PC-9 (cell line): Measurements from ENCODE around the gene EDA. TPM values are rescaled to one million over a fixed set of nuclear protein-coding genes. Genes with fewer than 3 reads are reported as not detected.

ENCODE experiments used
- BruUV-seq: library from RNA; stranded (reverse); fragments of 400-500 nt; replicated peaks from 2 replicates; lab custom pipeline; 2021; lab: Mats Ljungman, UMichigan
- CTCF ChIA-PET: fragments of 300-600 bp; sonication (Branson Sonifier 250); formaldehyde crosslinking; loops from one replicate; lab custom pipeline; 2022; ENCODE audit warnings: antibody characterized with exemption; lab: Charles Lee
- POLR2A ChIA-PET: fragments of 300-600 bp; sonication (Branson Sonifier 250); formaldehyde crosslinking; loops from one replicate; lab custom pipeline; 2022; ENCODE audit warnings: antibody characterized with exemption; ENCODE audit not compliant: unreplicated experiment; lab: Charles Lee
- DNase-seq, 2 experiments: peaks; one replicate each; pipeline versions ENCODE4 v3.0.0 to v3.0.0-alpha.2; 2015 to 2022; ENCODE audit warnings: mixed read lengths in 1 of 2
- H2AFZ ChIP-seq: fragments of 200-600 bp; sonication (generic); 2 replicates; pipeline ENCODE4 v1.8.1; 2017; ENCODE audit warnings: antibody characterized with exemption
- H3F3A ChIP-seq: fragments of 200-600 bp; sonication (generic); 2 replicates; pipeline ENCODE4 v1.8.1; 2017; ENCODE audit warnings: antibody characterized with exemption, mild to moderate bottlenecking, low read depth; ENCODE audit not compliant: insufficient read depth
- H3K27ac ChIP-seq: fragments of 200-600 bp; sonication (generic); 2 replicates; pipeline ENCODE4 v1.6.1; 2016; ENCODE audit warnings: mixed run types
- H3K27me3 ChIP-seq: fragments of 200-600 bp; sonication (generic); 2 replicates; pipeline ENCODE4 v1.6.1; 2016; ENCODE audit warnings: low read depth, mixed run types; ENCODE audit not compliant: insufficient read depth
- H3K36me3 ChIP-seq: fragments of 200-600 bp; sonication (generic); 2 replicates; pipeline ENCODE4 v1.6.1; 2016; ENCODE audit warnings: low read depth, mixed run types
- H3K4me1 ChIP-seq: fragments of 200-600 bp; sonication (generic); replicated peaks from 2 replicates; pipeline ENCODE4 v1.6.1; 2016; ENCODE audit warnings: mixed run types; ENCODE audit not compliant: insufficient read depth
- H3K4me2 ChIP-seq: fragments of 200-600 bp; sonication (generic); 2 replicates; pipeline ENCODE4 v1.6.1; 2017; ENCODE audit warnings: mixed run types
- H3K4me3 ChIP-seq: fragments of 200-600 bp; sonication (generic); 2 replicates; pipeline ENCODE4 v1.6.1; 2016; ENCODE audit warnings: mixed run types
- H3K79me2 ChIP-seq: fragments of 200-600 bp; sonication (generic); 2 replicates; pipeline ENCODE4 v1.6.1; 2017; ENCODE audit warnings: low read depth, mixed run types
- H3K9me2 ChIP-seq: fragments of 200-600 bp; sonication (generic); 2 replicates; pipeline ENCODE4 v1.8.1; 2017; ENCODE audit warnings: mild to moderate bottlenecking; ENCODE audit not compliant: insufficient read depth
- H3K9me3 ChIP-seq: fragments of 200-600 bp; sonication (generic); 2 replicates; pipeline ENCODE4 v1.8.1; 2016; ENCODE audit warnings: low read depth; ENCODE audit not compliant: insufficient read depth
- H4K20me1 ChIP-seq: fragments of 200-600 bp; sonication (generic); 2 replicates; pipeline ENCODE4 v1.8.1; 2017; ENCODE audit not compliant: insufficient read depth
- EZH2 ChIP-seq: fragments of 200-600 bp; sonication (generic); IDR thresholded peaks from 2 replicates; pipeline ENCODE4 v1.8.0; 2017; ENCODE audit warnings: antibody characterized with exemption, low read depth
- intact Hi-C: fragments of 100-400 bp; cut with micrococcal nuclease; formaldehyde crosslinking; loops from one replicate; pipeline ENCODE4 v1.10.0; 2022; ENCODE audit not compliant: unreplicated experiment
- total RNA-seq: library from RNA; stranded (reverse); gene quantifications from 2 replicates; pipeline ENCODE4 v1.2.3, GENCODE V29; 2021
- TF ChIP-seq, protein P1 (sequence below): fragments of 200-600 bp; sonication (generic); conservative IDR thresholded peaks from 2 replicates; pipeline ENCODE4 v1.6.1; 2017; ENCODE audit warnings: mixed run types, antibody characterized with exemption, mild to moderate bottlenecking, moderate library complexity

EDA gene
- total RNA-seq, 1 experiment from 2014 or later, result not detected

DNA sequence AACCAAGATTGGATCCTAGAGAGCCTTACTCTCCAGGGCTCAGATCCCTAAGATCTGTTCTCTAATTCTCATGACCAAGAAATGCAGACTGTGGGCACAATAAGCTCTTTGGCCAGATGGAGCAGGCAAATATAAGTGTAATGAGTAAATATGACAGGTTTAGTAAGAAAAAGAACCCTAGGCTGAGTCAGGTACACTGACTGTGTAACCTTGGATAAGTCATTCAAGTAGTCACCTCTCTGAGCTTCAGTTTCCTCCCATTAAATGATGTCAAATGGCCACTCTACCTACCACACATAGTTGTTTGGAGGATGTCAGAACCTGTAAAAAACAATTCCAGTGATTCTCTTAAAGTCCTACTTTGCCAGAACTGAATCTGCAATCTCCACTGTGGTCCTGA lies 8.3 kb upstream of the EDA start:
- no peak for TF ChIP-seq EZH2
- TF ChIP-seq, protein P1, sequence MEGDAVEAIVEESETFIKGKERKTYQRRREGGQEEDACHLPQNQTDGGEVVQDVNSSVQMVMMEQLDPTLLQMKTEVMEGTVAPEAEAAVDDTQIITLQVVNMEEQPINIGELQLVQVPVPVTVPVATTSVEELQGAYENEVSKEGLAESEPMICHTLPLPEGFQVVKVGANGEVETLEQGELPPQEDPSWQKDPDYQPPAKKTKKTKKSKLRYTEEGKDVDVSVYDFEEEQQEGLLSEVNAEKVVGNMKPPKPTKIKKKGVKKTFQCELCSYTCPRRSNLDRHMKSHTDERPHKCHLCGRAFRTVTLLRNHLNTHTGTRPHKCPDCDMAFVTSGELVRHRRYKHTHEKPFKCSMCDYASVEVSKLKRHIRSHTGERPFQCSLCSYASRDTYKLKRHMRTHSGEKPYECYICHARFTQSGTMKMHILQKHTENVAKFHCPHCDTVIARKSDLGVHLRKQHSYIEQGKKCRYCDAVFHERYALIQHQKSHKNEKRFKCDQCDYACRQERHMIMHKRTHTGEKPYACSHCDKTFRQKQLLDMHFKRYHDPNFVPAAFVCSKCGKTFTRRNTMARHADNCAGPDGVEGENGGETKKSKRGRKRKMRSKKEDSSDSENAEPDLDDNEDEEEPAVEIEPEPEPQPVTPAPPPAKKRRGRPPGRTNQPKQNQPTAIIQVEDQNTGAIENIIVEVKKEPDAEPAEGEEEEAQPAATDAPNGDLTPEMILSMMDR, result no peak
- H3K4me2 ChIP-seq, result no peak overlapping the region
- no peak overlapping the region for H3K4me3 ChIP-seq
- ChIA-PET CTCF (no interaction called here), POLR2A (no interaction called here)
- no peak for DNase-seq
- no peaks in the 10 kb centered on the region for H3K27me3 ChIP-seq
- no peaks in the 10 kb centered on the region for H3K79me2 ChIP-seq
- H2AFZ ChIP-seq, result no peak overlapping the region
- H3K9me3 ChIP-seq, result no peaks in the 10 kb centered on the region
- H3K4me1 ChIP-seq, result no peaks in the 10 kb centered on the region
- no peak overlapping the region for H3K27ac ChIP-seq
- no TSS peak for BruUV-seq
- no peaks in the 10 kb centered on the region for H3F3A ChIP-seq
- H3K9me2 ChIP-seq, result no peaks in the 10 kb centered on the region
- H3K36me3 ChIP-seq, result no peaks in the 10 kb centered on the region
- intact Hi-C loops, result no loop called here
- H4K20me1 ChIP-seq, result no peaks in the 10 kb centered on the region

DNA sequence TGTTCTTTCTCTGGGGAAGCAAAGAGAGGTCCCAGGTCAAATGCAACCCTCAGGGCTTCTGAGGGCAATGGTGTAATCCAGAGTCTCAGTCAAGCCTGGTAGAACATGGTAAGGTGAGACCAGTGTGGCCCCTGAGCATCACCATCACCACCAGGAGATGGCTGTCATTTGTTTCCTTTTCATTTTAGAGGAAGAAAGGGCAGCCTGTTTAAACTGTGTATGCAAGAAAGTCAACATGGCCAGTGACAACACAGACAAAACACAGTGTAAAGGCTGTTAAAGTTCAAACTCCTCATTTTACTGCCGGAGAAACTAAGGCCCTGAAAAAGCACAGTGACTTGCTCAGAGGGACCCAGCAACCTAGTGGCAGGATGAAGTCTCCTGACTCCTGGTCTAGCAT lies 2.0 kb upstream of the EDA start:
- no peaks in the 10 kb centered on the region for H3K9me3 ChIP-seq
- H3K4me1 ChIP-seq, result no peaks in the 10 kb centered on the region
- intact Hi-C loops, result no loop called here
- H3K36me3 ChIP-seq, result no peaks in the 10 kb centered on the region
- H2AFZ ChIP-seq, result no peak overlapping the region
- no peaks in the 10 kb centered on the region for H3K9me2 ChIP-seq
- no peaks in the 10 kb centered on the region for H3F3A ChIP-seq
- TF ChIP-seq, protein P1, result no peak
- no peak for TF ChIP-seq EZH2
- H3K27ac ChIP-seq, result no peak overlapping the region
- H3K4me3 ChIP-seq, result no peak overlapping the region
- no peak for DNase-seq
- H4K20me1 ChIP-seq, result no peaks in the 10 kb centered on the region
- H3K79me2 ChIP-seq, result no peaks in the 10 kb centered on the region
- ChIA-PET POLR2A (no interaction called here), CTCF (no interaction called here)
- no TSS peak for BruUV-seq
- peaks cover 6% of the 10 kb centered on the region; the same call in 1 of the 2 replicates for H3K27me3 ChIP-seq
- no peak overlapping the region for H3K4me2 ChIP-seq

DNA sequence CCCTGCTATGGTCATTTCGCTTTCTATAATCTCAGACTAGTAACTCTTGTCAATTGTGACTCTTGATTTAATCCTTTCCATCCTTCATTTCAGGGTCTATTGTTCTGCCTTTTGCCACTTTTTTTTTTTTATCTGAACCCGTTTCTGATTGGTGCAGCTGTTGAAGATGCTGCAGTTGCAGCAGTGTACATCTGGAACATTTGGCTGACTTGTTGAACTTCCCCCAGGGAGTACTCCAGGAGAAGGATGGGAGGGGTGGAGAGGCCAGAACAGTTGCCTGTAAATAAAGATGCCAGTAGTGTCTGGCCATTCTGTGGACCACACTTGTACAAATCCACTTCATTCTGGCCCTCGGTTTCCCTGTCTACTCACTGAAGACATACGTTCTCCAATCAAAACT lies 1.0 kb upstream of the EDA start:
- no peaks in the 10 kb centered on the region for H3K36me3 ChIP-seq
- no peaks in the 10 kb centered on the region for H3F3A ChIP-seq
- DNase-seq, result no peak
- H3K79me2 ChIP-seq, result no peaks in the 10 kb centered on the region
- ChIA-PET CTCF (no interaction called here), POLR2A (no interaction called here)
- TF ChIP-seq, protein P1, result no peak
- TF ChIP-seq EZH2, result no peak
- H3K9me3 ChIP-seq, result no peaks in the 10 kb centered on the region
- BruUV-seq, result no TSS peak
- H3K4me3 ChIP-seq, result no peak overlapping the region
- intact Hi-C loops, result no loop called here
- H3K27ac ChIP-seq, result no peak overlapping the region
- H3K4me1 ChIP-seq, result no peaks in the 10 kb centered on the region
- peaks cover 6% of the 10 kb centered on the region; the same call in 1 of the 2 replicates for H3K27me3 ChIP-seq
- H3K9me2 ChIP-seq, result no peaks in the 10 kb centered on the region
- no peak overlapping the region for H3K4me2 ChIP-seq
- H2AFZ ChIP-seq, result no peak overlapping the region
- H4K20me1 ChIP-seq, result no peaks in the 10 kb centered on the region
